GM13976 (cell line): ENCODE measurements around the gene WDR41.

Experiments used
- DNase-seq: peaks from one replicate; pipeline ENCODE4 v3.0.0; 2012; ENCODE audit warnings: low spot score
- CTCF ChIP-seq: IDR thresholded peaks from 2 replicates; pipeline ENCODE4 v1.5.1; 2012; ENCODE audit warnings: borderline replicate concordance, mild to moderate bottlenecking; ENCODE audit not compliant: insufficient read depth; ENCODE audit errors: extremely low read depth, missing control alignments, control extremely low read depth
- in situ Hi-C: fragments of 300-500 bp; cut with MboI; formaldehyde crosslinking; loops from one replicate; pipeline ENCODE4 v1.12.0; 2022; ENCODE audit warnings: low sequenced_read_pairs, mixed read lengths, inconsistent platforms; ENCODE audit not compliant: unreplicated experiment

The WDR41 gene

DNA sequence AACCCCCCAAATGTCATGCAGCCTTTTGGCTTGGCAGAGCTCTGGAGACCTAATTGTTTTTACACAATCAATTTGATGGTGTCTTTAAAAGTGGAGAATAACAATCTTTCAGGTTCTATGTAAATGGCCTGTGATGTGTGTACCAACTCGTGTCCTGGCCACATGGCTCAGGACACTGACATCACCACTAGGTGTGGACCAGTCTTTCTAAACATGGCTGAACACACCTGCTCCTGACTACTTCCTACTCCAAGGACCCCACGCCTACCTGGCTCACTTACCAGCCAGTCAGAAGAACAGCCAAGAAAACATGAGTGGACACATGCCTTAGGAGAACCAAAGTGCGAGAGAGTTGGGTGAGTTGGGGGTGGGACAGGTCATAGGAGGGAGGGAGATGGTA is 71.2 kb downstream of the WDR41 start:
- in situ Hi-C loops, result no loop called here

GRCh38 chr5:77419644-77420582 is 72.2 kb downstream of the WDR41 start:
- in situ Hi-C loops, result no loop called here
- no peak for TF ChIP-seq CTCF
- DNase-seq, result no peak

More for the DNA sequence above, 71.2 kb downstream of the WDR41 start:
- TF ChIP-seq CTCF, result no peak
- DNase-seq, result no peak

DNA sequence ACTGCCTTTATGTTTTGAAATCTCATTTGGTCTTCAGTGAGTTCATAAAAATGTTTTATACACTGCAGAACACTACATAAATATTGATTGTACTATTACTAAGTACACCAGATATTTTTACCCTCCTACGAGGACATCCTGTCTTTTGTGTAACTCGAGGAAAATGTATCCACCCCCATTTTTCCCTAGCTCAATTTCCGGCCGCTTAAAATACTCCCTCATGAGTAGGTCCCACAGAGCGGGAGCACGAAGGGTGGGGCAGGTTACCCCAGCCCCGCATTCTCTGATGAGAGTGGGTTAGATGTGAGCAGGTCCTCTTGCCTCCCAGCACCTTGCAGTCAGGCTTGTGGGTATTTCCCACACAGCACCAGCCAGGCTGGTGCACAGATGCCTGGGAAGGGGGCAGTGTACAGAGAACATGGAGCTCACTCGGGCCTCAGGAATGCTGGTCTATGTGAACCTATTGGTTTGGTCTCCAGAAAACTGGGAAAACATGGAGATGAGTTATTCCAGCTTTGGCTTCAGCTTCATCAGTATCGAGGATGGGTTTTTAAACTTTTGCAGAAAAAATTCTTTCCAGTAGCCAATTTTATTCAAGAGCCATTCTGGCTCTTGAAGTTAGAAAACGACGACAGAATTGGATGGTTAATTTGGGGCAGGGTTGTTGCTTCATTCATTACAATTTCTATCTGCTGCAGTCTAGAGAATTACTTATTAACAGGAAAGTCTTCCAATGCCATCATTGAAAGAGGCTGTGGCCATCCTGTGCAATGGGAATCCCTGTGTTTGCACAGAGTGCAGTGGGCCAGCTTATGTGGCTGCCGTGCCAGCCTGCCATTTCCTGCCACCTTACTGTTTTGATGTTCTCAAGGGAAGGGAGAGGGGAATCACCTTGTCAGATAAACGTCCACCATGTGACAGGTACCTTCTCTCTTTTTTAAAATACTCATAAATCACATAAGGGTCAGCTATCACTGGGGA is 73.2 kb downstream of the WDR41 start:
- in situ Hi-C loops, result no loop called here
- DNase-seq, result no peak
- no peak for TF ChIP-seq CTCF

DNA sequence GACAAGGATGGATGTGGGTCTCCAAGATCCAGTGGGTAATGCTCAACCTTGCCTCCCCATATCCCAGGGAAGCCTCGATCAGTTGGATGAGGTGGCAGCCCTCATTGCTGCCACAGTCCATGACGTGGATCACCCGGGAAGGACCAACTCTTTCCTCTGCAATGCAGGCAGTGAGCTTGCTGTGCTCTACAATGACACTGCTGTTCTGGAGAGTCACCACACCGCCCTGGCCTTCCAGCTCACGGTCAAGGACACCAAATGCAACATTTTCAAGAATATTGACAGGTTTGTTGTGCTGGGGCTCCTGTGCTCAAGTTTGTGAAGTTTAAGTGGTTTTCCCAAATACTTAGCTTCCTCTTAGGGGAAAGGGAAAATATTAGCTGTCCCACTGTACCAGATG is 74.0 kb downstream of the WDR41 start:
- DNase-seq, result no peak
- in situ Hi-C loops, result no loop called here
- TF ChIP-seq CTCF, result no peak

DNA sequence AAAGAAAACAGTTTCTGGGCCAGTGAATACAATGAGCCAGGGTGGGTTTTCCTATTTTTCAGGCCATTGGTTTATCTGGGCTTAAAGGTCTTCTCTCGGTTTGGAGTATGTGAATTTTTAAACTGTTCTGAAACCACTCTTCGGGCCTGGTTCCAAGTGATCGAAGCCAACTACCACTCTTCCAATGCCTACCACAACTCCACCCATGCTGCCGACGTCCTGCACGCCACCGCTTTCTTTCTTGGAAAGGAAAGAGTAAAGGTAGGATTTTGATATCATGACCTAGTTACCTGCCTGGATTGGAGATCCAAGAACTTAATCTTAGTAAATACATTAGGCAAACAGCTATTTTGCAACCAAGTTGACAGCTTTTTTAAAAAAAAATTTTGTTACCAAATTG is 79.1 kb downstream of the WDR41 start:
- TF ChIP-seq CTCF, result no peak
- DNase-seq, result no peak
- in situ Hi-C loops, result no loop called here

- no peak for DNase-seq
- TF ChIP-seq CTCF, result no peak
Observed at GRCh38 chr5:77409870-77410621, 82.1 kb downstream of the WDR41 start.

More at GRCh38 chr5:77409870-77410621, 82.1 kb downstream of the WDR41 start:
- in situ Hi-C loops, result no loop called here
